ENCODE results near the gene SLC9A6.
"Not testable (repeated sequence)": the region's sequence is repeated elsewhere in the genome, so short reads cannot be mapped to it uniquely, and the experiment has no call there.

Gene SLC9A6

GRCh38 chrX:136029766-136030165 lies 44.5 kb downstream of the SLC9A6 start:
- DNase-seq (ENCODE audit: low read depth), result no peak

- DNase-seq (ENCODE audit: low read depth), result peak; percentile 81
Measured at GRCh38 chrX:136030303-136031191, 45.3 kb downstream of the SLC9A6 start.

- DNase-seq (ENCODE audit: low read depth), result no peak
Measured at GRCh38 chrX:136031626-136032025, 46.4 kb downstream of the SLC9A6 start.

- no peak for DNase-seq (ENCODE audit: low read depth)
Measured at GRCh38 chrX:136032370-136032769, 47.1 kb downstream of the SLC9A6 start.

GRCh38 chrX:136034668-136035067 lies 49.4 kb downstream of the SLC9A6 start:
- DNase-seq (ENCODE audit: low read depth), result no peak

GRCh38 chrX:136035663-136036062 lies 50.4 kb downstream of the SLC9A6 start:
- no peak for DNase-seq (ENCODE audit: low read depth)

- DNase-seq (ENCODE audit: low read depth), result no peak
Measured at GRCh38 chrX:136039485-136039884, 54.2 kb downstream of the SLC9A6 start.

- DNase-seq (ENCODE audit: low read depth), result no peak
Measured at GRCh38 chrX:136039968-136040367, 54.7 kb downstream of the SLC9A6 start.

- DNase-seq (ENCODE audit: low read depth), result no peak
Measured at GRCh38 chrX:136041254-136041812, 56.1 kb downstream of the SLC9A6 start.

- no peak for DNase-seq (ENCODE audit: low read depth)
Measured at GRCh38 chrX:136045008-136045407, 59.8 kb downstream of the SLC9A6 start.

- peak; percentile 77 for DNase-seq (ENCODE audit: low read depth)
Measured at GRCh38 chrX:136046295-136047015, 61.2 kb downstream of the SLC9A6 start.

GRCh38 chrX:136047016-136047642 lies 61.9 kb downstream of the SLC9A6 start:
- no peak for DNase-seq (ENCODE audit: low read depth)

GRCh38 chrX:136047969-136048368 lies 62.7 kb downstream of the SLC9A6 start:
- DNase-seq (ENCODE audit: low read depth), result peak; percentile 59

GRCh38 chrX:136048446-136048845 lies 63.2 kb downstream of the SLC9A6 start:
- DNase-seq (ENCODE audit: low read depth), result peak; percentile 52

GRCh38 chrX:136049608-136050007 lies 64.4 kb downstream of the SLC9A6 start:
- no peak for DNase-seq (ENCODE audit: low read depth)

- DNase-seq (ENCODE audit: low read depth), result not testable (repeated sequence)
Measured at GRCh38 chrX:136050875-136051274, 65.6 kb downstream of the SLC9A6 start.

- no peak for DNase-seq (ENCODE audit: low read depth)
Measured at GRCh38 chrX:136051611-136052010, 66.4 kb downstream of the SLC9A6 start.

- peak; percentile 77 for DNase-seq (ENCODE audit: low read depth)
Measured at GRCh38 chrX:136055651-136056221, 70.5 kb downstream of the SLC9A6 start.

GRCh38 chrX:136057567-136057966 lies 72.3 kb downstream of the SLC9A6 start:
- DNase-seq (ENCODE audit: low read depth), result no peak

GRCh38 chrX:136059350-136059749 lies 74.1 kb downstream of the SLC9A6 start:
- DNase-seq (ENCODE audit: low read depth), result no peak

GRCh38 chrX:136061286-136061685 lies 76.1 kb downstream of the SLC9A6 start:
- DNase-seq (ENCODE audit: low read depth), result no peak

GRCh38 chrX:136061696-136062095 lies 76.5 kb downstream of the SLC9A6 start:
- no peak for DNase-seq (ENCODE audit: low read depth)
